Adrenal gland (tissue), 12 donors: ENCODE data around the gene UVRAG. TPM values are rescaled to one million over a fixed set of nuclear protein-coding genes. Genes with fewer than 3 reads are reported as not detected.
A peak's percentile ranks its signal among the peaks of the same experiment; 100 is the strongest.
"Not testable (repeated sequence)": the region's sequence is repeated elsewhere in the genome, so short reads cannot be mapped to it uniquely, and the experiment has no call there.

ENCODE experiments used
- DNase-seq, 7 donors: peaks; one replicate each; pipeline ENCODE4 v3.0.0-alpha.2; 2019 to 2020
- H3K27ac ChIP-seq, 5 donors: fragments of 200-600 bp; sonication (generic) in 4 of 5; 1 replicate in 3 of 5; 2 replicates in 2 of 5; pipeline versions ENCODE4 v1.5.1 to v1.8.0; 2016 to 2020; ENCODE audit warnings: mild to moderate bottlenecking in 1 of 5
- H3K27me3 ChIP-seq: fragments of 200-600 bp; 2 replicates; pipeline ENCODE4 v1.8.0; 2021
- H3K36me3 ChIP-seq, 2 donors: fragments of 200-600 bp; replicated peaks in 1 of 2; 1 replicate in 1 of 2; 2 replicates in 1 of 2; pipeline versions ENCODE4 v1.5.1 to v1.8.0; 2018 to 2022
- H3K4me1 ChIP-seq, 2 donors: fragments of 200-600 bp; replicated peaks in 1 of 2; 1 replicate in 1 of 2; 2 replicates in 1 of 2; pipeline versions ENCODE4 v1.5.1 to v1.8.0; 2018 to 2021
- H3K4me3 ChIP-seq, 4 donors: fragments of 200-600 bp; sonication (generic) in 3 of 4; one replicate each; pipeline ENCODE4 v1.5.1; 2016 to 2018
- H3K9me3 ChIP-seq, 3 donors: fragments of 200-600 bp; sonication (generic) in 1 of 3; replicated peaks in 1 of 3; 1 replicate in 2 of 3; 2 replicates in 1 of 3; pipeline versions ENCODE4 v1.5.1 to v1.8.0; 2016 to 2021
- CTCF ChIP-seq, 6 experiments: fragments of 450-650 bp in 4 of 6; fragments of 200-600 bp in 2 of 6; sonication (generic) in 1 of 6; IDR thresholded peaks; 1 replicate in 5 of 6; 2 replicates in 1 of 6; pipeline versions ENCODE4 v1.5.1 to v1.8.0; 2016 to 2021; ENCODE audit warnings: antibody characterized with exemption in 6 of 6, mild to moderate bottlenecking in 2 of 6, moderate library complexity in 1 of 6
- POLR2A ChIP-seq, 2 donors: fragments of 450-650 bp; IDR thresholded peaks; one replicate each; pipeline ENCODE4 v1.6.1; 2017; ENCODE audit warnings: antibody characterized with exemption in 2 of 2, mild to moderate bottlenecking in 2 of 2, moderate library complexity in 1 of 2
- WGBS, 4 donors: extraction: QIAGEN DNeasy Blood & Tissue Kit in 2 of 4; methylation state at CpG; one replicate each; pipeline versions ENCODE4 v1.1.5 to v1.1.7; 2013 to 2017; 5-methylcytosine and 5-hydroxymethylcytosine counted together
- intact Hi-C, 2 donors: fragments of 100-400 bp; cut with DNase I; formaldehyde crosslinking; loops; one replicate each; pipeline versions ENCODE4 v1.14.1 to v1.15.0; 2022 to 2023
- polyA plus RNA-seq, 3 donors: library from polyadenylated mRNA; stranded (reverse); fragments of 200-250 nt in 2 of 3; fragments of 350-450 nt in 1 of 3; fragmentation: Illumina TruSeq in 1 of 3; extraction: RNeasy Lipid Tissue Mini Kit (QIAGEN cat#74804) in 1 of 3; gene quantifications; one replicate each; pipeline ENCODE4 v1.2.3, GENCODE V29; 2013 to 2014
- total RNA-seq, 9 donors: library from RNA; depleted of rRNA in 4 of 9; stranded (reverse); fragments of >200 nt in 4 of 9; fragments of 120-200 nt in 1 of 9; fragmentation: NEBNext Ultra II Directional in 1 of 9; extraction: Animal tissue kit (Norgen Biotek cat#: 25700) in 1 of 9; gene quantifications; one replicate each; pipeline versions ENCODE4 v1.1.0 to v1.2.4, GENCODE V29; 2013 to 2023
- donor health status: healthy with polysubstance abuse.
- donor health status: Bipolar disorder and iron deficiency.
- donor health status: DM: yes; HTN: yes; CAD: no.
- donor health status: DM: no; HTN: no; CAD: no.
- donor health status: DM: no; HTN: no; CAD: no.
- donor health status: DM: yes; HTN: yes; CAD: no.

Gene UVRAG
- total and polyA plus RNA-seq, 12 donors = 10.9 to 61.4 (median 28.5) TPM

DNA sequence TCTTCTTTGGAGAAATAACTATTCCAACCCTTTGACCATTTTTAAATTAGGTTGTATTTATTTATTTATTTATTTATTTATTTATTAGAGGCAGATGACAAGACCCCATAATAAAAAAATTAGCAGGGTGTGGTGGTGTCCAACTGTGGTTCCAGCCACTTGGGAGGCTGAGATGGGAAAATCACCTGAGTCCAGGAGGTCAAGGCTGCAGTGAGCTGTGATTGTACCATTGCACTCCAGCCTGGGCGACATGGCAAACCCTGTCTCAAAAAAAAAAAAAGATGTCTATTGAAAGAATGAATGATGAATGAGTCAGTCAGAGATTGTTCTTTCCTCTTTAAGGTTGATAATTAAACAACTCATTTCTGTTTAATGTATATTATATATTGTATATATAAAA, 261.7 kb downstream of the UVRAG start:
- Histone ChIP-seq H3K9me3 (no peaks in the 10 kb centered on the region), H3K36me3 (no peaks in the 10 kb centered on the region), H3K4me1 (peaks cover 4 to 30% of the 10 kb centered on the region in 2 donors), H3K27ac (no peak overlapping the region), H3K4me3 (no peak overlapping the region), H3K27me3 (no peaks in the 10 kb centered on the region)
- intact Hi-C loops = loop anchor here in 1 of 2 donors (10.0 kb wide), 1 partner anchor 58 kb away; no protein-coding TSS in a partner anchor
- DNase-seq = no peak
- 73 to 88% (median 81%) methylated on average over 1 of the region's 1 CpG for WGBS, 4 donors
- no peak for TF ChIP-seq POLR2A (IDR thresholded peaks at IDR 0.05)
- no peak for TF ChIP-seq CTCF (IDR thresholded peaks at IDR 0.05)

- no peaks in the 10 kb centered on the region for H3K36me3 ChIP-seq
- no peak overlapping the region for H3K27ac ChIP-seq
- no peak overlapping the region for H3K4me3 ChIP-seq
- H3K4me1 ChIP-seq = peaks cover 6 to 30% of the 10 kb centered on the region in 2 donors
- intact Hi-C loops = loop anchor here in 1 of 2 donors (10.0 kb wide), 1 partner anchor 57 kb away; no protein-coding TSS in a partner anchor
- DNase-seq = no peak
- no peaks in the 10 kb centered on the region for H3K27me3 ChIP-seq
- WGBS, 4 donors = 22 to 57% (median 48%) methylated on average over 1 of the region's 1 CpG
- TF ChIP-seq CTCF (IDR thresholded peaks at IDR 0.05) = no peak
- no peaks in the 10 kb centered on the region for H3K9me3 ChIP-seq
These were observed 262.7 kb downstream of the UVRAG start for GRCh38 chr11:76077575-76078150.

DNA sequence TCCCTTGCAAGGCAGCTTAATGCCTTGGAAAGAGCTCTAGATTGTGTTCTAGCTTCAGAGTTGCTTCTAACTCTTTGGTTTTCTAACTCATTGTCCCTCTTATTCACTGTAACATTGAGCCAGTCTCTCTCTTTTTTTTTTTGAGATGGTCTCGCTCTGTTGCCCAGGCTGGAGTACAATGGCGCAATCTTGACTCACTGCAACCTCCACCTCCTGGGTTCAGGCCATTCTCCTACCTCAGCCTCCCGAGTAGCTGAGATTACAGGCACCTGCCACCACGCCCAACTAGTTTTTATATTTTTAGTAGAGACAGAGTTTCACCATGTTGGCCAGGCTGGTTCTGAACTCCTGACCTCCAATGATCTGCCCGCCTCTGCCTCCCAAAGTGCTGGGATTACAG, 266.1 kb downstream of the UVRAG start:
- DNase-seq, H3K36me3 ChIP-seq, H3K9me3 ChIP-seq, H3K4me3 ChIP-seq, H3K27ac ChIP-seq, H3K27me3 ChIP-seq, intact Hi-C loops: not testable (repeated sequence)
- WGBS, 4 donors = 92 to 95% (median 95%) methylated on average over 5 of the region's 5 CpGs
- peaks cover 31 to 34% of the 10 kb centered on the region in 2 donors for H3K4me1 ChIP-seq

- 59 to 64% (median 61%) methylated on average over 7 of the region's 7 CpGs for WGBS, 4 donors
- TF ChIP-seq POLR2A (IDR thresholded peaks at IDR 0.05) (no peak), CTCF (IDR thresholded peaks at IDR 0.05) (no peak)
- no peak overlapping the region for H3K4me3 ChIP-seq
- peak overlapping the region; percentile 14 to 84 (median 45) for H3K27ac ChIP-seq
- H3K9me3 ChIP-seq = no peaks in the 10 kb centered on the region
- H3K36me3 ChIP-seq = no peaks in the 10 kb centered on the region
- DNase-seq = no peak
- peaks cover 32 to 35% of the 10 kb centered on the region in 2 donors for H3K4me1 ChIP-seq
- intact Hi-C loops = no loop called here
- H3K27me3 ChIP-seq = no peaks in the 10 kb centered on the region
These were observed 268.8 kb downstream of the UVRAG start for GRCh38 chr11:76083563-76084451.
